HepG2 (cell line): Measurements from ENCODE around the gene ARF6. TPM values are rescaled to one million over a fixed set of nuclear protein-coding genes. Genes with fewer than 3 reads are reported as not detected.

Source experiments
- CC2D1A ChIP-seq: sonication (generic); formaldehyde crosslinking; IDR thresholded peaks from 2 replicates; pipeline ENCODE4 v1.8.1; 2023; ENCODE audit warnings: mild to moderate bottlenecking, missing genetic modification reagents
- DPF2 ChIP-seq: sonication (generic); formaldehyde crosslinking; IDR thresholded peaks from 2 replicates; pipeline ENCODE4 v1.4.0; 2020; ENCODE audit warnings: mild to moderate bottlenecking, low read depth, missing genetic modification reagents, borderline replicate concordance
- DRAP1 ChIP-seq: IDR thresholded peaks from 2 replicates; pipeline ENCODE4 v1.6.1; 2016; ENCODE audit warnings: missing genetic modification reagents, missing compliant biosample characterization
- FOXM1 ChIP-seq: sonication (generic); formaldehyde crosslinking; IDR thresholded peaks from 2 replicates; pipeline ENCODE4 v1.5.0; 2020; ENCODE audit warnings: missing genetic modification reagents
- IKZF4 ChIP-seq: sonication (generic); formaldehyde crosslinking; IDR thresholded peaks from 2 replicates; pipeline ENCODE4 v1.5.1; 2020; ENCODE audit warnings: borderline replicate concordance, mild to moderate bottlenecking, low read depth, missing genetic modification reagents; ENCODE audit errors: not compliant biosample characterization
- MYPOP ChIP-seq: sonication (generic); formaldehyde crosslinking; IDR thresholded peaks from 2 replicates; pipeline ENCODE4 v1.8.1; 2023; ENCODE audit warnings: mild to moderate bottlenecking, moderate library complexity, missing genetic modification reagents
- NR3C1 ChIP-seq: sonication (generic); formaldehyde crosslinking; IDR thresholded peaks from 2 replicates; pipeline ENCODE4 v1.4.0; 2020; ENCODE audit warnings: missing genetic modification reagents
- SRY ChIP-seq: sonication (generic); formaldehyde crosslinking; IDR thresholded peaks from 2 replicates; pipeline ENCODE4 v1.8.0; 2022; ENCODE audit warnings: mild to moderate bottlenecking, missing genetic modification reagents
- ZBTB46 ChIP-seq: sonication (generic); formaldehyde crosslinking; IDR thresholded peaks from 2 replicates; pipeline ENCODE4 v1.4.0; 2020; ENCODE audit warnings: mild to moderate bottlenecking, missing genetic modification reagents, borderline replicate concordance
- ZBTB7A ChIP-seq: sonication (generic); formaldehyde crosslinking; IDR thresholded peaks from 2 replicates; pipeline ENCODE4 v1.8.0; 2022; ENCODE audit warnings: mild to moderate bottlenecking, missing genetic modification reagents
- ZNF205 ChIP-seq: IDR thresholded peaks from 2 replicates; pipeline ENCODE4 v1.6.1; 2018; ENCODE audit warnings: missing biosample characterization, missing genetic modification reagents
- ZNF282 ChIP-seq: fragments of 450-650 bp; IDR thresholded peaks from 2 replicates; pipeline ENCODE4 v1.6.1; 2018; ENCODE audit not compliant: partially characterized antibody
- ZNF326 ChIP-seq: sonication (generic); formaldehyde crosslinking; IDR thresholded peaks from 2 replicates; pipeline ENCODE4 v1.4.0; 2020; ENCODE audit warnings: missing genetic modification reagents, borderline replicate concordance
- ZNF331 ChIP-seq: sonication (generic); formaldehyde crosslinking; IDR thresholded peaks from 2 replicates; pipeline ENCODE4 v1.4.0; 2020; ENCODE audit warnings: missing genetic modification reagents
- ZNF362 ChIP-seq: sonication (generic); formaldehyde crosslinking; IDR thresholded peaks from 2 replicates; pipeline ENCODE4 v1.4.0; 2020; ENCODE audit warnings: missing genetic modification reagents, mild to moderate bottlenecking, borderline replicate concordance
- ZNF407 ChIP-seq: sonication (generic); formaldehyde crosslinking; IDR thresholded peaks from one replicate; pipeline ENCODE4 v1.5.1; 2020; ENCODE audit warnings: mild to moderate bottlenecking, missing genetic modification reagents; ENCODE audit errors: not compliant biosample characterization
- ZNF660 ChIP-seq: sonication (generic); formaldehyde crosslinking; IDR thresholded peaks from 2 replicates; pipeline ENCODE4 v1.5.1; 2020; ENCODE audit warnings: mild to moderate bottlenecking, low read depth, missing genetic modification reagents, borderline replicate concordance
- polyA plus RNA-seq, 8 experiments: library from polyadenylated mRNA; depleted of rRNA in 3 of 8; stranded (reverse) in 7 of 8; unstranded in 1 of 8; fragments of >200 nt; fragmentation: Illumina TruSeq in 4 of 8; extraction: Trizol in 4 of 8; gene quantifications; 2 replicates each; pipeline versions ENCODE4 v1.2.1 to v1.2.3, GENCODE V29; 2011 to 2016; ENCODE audit warnings: low read depth in 4 of 8, missing spikeins in 1 of 8, mixed read lengths in 1 of 8; ENCODE audit not compliant: insufficient read depth in 1 of 8
- total RNA-seq, 5 experiments: library from RNA; depleted of rRNA; stranded (reverse); fragments of >200 nt; fragmentation: Illumina TruSeq; extraction: Trizol; gene quantifications; 2 replicates each; pipeline ENCODE4 v1.2.3, GENCODE V29; 2016; ENCODE audit warnings: low read depth in 1 of 5

ARF6 gene
- total and polyA plus RNA-seq, 2 of the 13 experiments (the other 11 are each of a cell fraction or from before 2014, with no cell fraction given), result 12.7 to 31.9 TPM

- TF ChIP-seq ZNF407 (CRISPR knock-in tag), result no peak
- TF ChIP-seq DPF2 (CRISPR knock-in tag), result no peak
- TF ChIP-seq ZNF282, result no peak
- no peak; the same call in 1 of the 2 replicates for TF ChIP-seq MYPOP (CRISPR knock-in tag)
- no peak for TF ChIP-seq ZBTB7A
- no peak; the same call in 1 of the 2 replicates for TF ChIP-seq ZNF331 (CRISPR knock-in tag)
- no peak for TF ChIP-seq DRAP1 (CRISPR knock-in tag)
- TF ChIP-seq ZNF362 (CRISPR knock-in tag), result no peak
- TF ChIP-seq SRY (CRISPR knock-in tag), result no peak
- TF ChIP-seq ZNF326 (CRISPR knock-in tag), result no peak
- no peak for TF ChIP-seq ZNF660
- no peak for TF ChIP-seq FOXM1 (CRISPR knock-in tag)
- TF ChIP-seq NR3C1 (CRISPR knock-in tag), result no peak
- no peak for TF ChIP-seq ZBTB46 (CRISPR knock-in tag)
- TF ChIP-seq IKZF4 (CRISPR knock-in tag), result no peak
- TF ChIP-seq CC2D1A (CRISPR knock-in tag), result no peak
- TF ChIP-seq ZNF205, result 0 out of 2 replicates have a peak, but pooled peaks have one; percentile 8
Measured at GRCh38 chr14:49862089-49862673, 30.7 kb upstream of the ARF6 start (continued).
